NB4 (cell line): Measurements from ENCODE around the gene USH2A.

Experiments used
- DNase-seq: peaks from one replicate; pipeline ENCODE4 v3.0.0; 2010; ENCODE audit warnings: low read depth
- H3K4me3 ChIP-seq: one replicate; pipeline ENCODE4 v1.5.1; 2011; ENCODE audit warnings: mild to moderate bottlenecking, low read depth, low read length, moderate library complexity
- MAX ChIP-seq: IDR thresholded peaks from 2 replicates; pipeline ENCODE4 v1.6.1; 2011; ENCODE audit warnings: low read depth, low read length
- MYC ChIP-seq: IDR thresholded peaks from 2 replicates; pipeline ENCODE4 v1.6.1; 2011; ENCODE audit warnings: low read depth, low read length
- POLR2A ChIP-seq: IDR thresholded peaks from 2 replicates; pipeline ENCODE4 v1.6.1; 2011; ENCODE audit warnings: mild to moderate bottlenecking; ENCODE audit not compliant: insufficient read length; ENCODE audit errors: extremely low read depth
- TF ChIP-seq, protein P1 (sequence below): IDR thresholded peaks from one replicate; pipeline ENCODE4 v1.5.1; 2012; ENCODE audit warnings: low read depth, low read length

Gene USH2A

GRCh38 chr1:215718575-215719287 lies 704.5 kb downstream of the USH2A start:
- H3K4me3 ChIP-seq = no peak overlapping the region
- no peak for DNase-seq
- no peak for TF ChIP-seq MYC
- TF ChIP-seq MAX = no peak
- TF ChIP-seq POLR2A = no peak
- TF ChIP-seq, protein P1, sequence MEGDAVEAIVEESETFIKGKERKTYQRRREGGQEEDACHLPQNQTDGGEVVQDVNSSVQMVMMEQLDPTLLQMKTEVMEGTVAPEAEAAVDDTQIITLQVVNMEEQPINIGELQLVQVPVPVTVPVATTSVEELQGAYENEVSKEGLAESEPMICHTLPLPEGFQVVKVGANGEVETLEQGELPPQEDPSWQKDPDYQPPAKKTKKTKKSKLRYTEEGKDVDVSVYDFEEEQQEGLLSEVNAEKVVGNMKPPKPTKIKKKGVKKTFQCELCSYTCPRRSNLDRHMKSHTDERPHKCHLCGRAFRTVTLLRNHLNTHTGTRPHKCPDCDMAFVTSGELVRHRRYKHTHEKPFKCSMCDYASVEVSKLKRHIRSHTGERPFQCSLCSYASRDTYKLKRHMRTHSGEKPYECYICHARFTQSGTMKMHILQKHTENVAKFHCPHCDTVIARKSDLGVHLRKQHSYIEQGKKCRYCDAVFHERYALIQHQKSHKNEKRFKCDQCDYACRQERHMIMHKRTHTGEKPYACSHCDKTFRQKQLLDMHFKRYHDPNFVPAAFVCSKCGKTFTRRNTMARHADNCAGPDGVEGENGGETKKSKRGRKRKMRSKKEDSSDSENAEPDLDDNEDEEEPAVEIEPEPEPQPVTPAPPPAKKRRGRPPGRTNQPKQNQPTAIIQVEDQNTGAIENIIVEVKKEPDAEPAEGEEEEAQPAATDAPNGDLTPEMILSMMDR = no peak

DNA sequence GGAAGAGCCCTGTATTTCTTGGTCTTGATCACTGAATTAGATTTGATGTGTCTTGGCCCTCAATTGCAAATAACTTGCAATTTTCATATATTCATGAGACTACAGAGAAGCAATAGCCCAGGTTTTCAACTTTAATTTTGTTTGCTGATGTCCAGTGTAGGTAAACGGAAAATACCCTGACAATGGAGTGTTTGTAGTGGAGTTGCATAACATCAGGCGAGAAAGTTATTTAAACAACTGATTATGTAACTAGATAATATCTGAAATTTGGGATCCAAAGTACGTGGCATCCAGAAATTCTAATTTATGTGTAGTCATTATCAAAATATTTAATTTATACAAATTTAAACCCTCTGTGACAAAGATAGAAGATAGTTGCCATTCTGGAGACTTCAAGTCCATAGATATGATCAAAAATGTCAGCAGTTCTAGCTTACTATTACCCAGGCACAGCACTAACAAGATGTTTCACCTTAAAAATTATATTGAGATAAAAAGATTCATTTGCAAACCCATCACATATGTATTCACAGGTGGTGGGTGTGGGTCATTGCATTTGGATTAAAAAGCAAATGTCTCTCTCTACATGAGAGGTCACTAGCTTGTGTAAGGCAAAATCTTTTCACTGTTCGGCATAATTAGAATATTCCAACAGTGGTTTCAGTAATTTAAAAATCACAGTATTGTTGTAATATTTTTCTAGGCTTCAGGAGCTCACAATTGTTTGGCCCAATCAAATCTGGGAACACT lies 705.4 kb downstream of the USH2A start:
- TF ChIP-seq MAX (no peak), MYC (no peak), POLR2A (no peak)
- TF ChIP-seq, protein P1 = no peak
- no peak for DNase-seq

GRCh38 chr1:215710899-215711225 lies 712.4 kb downstream of the USH2A start:
- no peak for DNase-seq
- no peak overlapping the region for H3K4me3 ChIP-seq
- TF ChIP-seq POLR2A (no peak), MYC (no peak), MAX (no peak)
- TF ChIP-seq, protein P1 = no peak

More for the DNA sequence above, 705.4 kb downstream of the USH2A start:
- H3K4me3 ChIP-seq = no peak overlapping the region

GRCh38 chr1:215710036-215710898 lies 713.0 kb downstream of the USH2A start:
- peak; percentile 73 for DNase-seq
- TF ChIP-seq POLR2A (no peak), MAX (peak; percentile 54), MYC (no peak)
- TF ChIP-seq, protein P1 = peak; percentile 82
- no peak overlapping the region for H3K4me3 ChIP-seq

- H3K4me3 ChIP-seq = no peak overlapping the region
- TF ChIP-seq MYC (no peak), POLR2A (no peak), MAX (no peak)
- TF ChIP-seq, protein P1 = no peak
- DNase-seq = peak; percentile 55
Observed at GRCh38 chr1:215704089-215704860, 719.0 kb downstream of the USH2A start.
